ENCODE measurements around the gene CST2. TPM values are rescaled to one million over a fixed set of nuclear protein-coding genes. Genes with fewer than 3 reads are reported as not detected.

CST2 gene
- polyA plus RNA-seq, 1 donor from 2014 or later, result not detected

DNA sequence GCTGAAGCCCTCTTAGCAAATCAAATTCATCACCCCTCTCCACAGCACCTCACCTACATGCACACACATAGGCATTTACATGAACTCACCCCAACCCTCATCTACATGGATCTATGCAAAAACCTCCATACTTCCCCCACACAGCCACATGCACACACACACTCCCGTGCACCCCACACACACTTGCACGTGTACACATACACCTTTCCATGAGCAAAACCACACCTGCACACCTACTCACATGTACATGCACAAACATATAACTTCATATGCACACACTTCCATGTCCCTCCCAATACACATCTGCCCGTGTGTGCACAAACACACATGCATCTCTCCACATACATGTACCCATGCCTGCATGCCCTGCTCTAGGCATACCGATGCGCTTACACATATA lies 29.7 kb upstream of the CST2 start:
- H2AFZ ChIP-seq (ENCODE audit: low read depth, low read length), result no peak overlapping the region
- H4K20me1 ChIP-seq (ENCODE audit: insufficient read depth), result no peaks in the 10 kb centered on the region

GRCh38 chr20:23841693-23842092 lies 15.2 kb upstream of the CST2 start:
- Histone ChIP-seq H3K9me2 (ENCODE audit: insufficient read depth, low read length) (no peaks in the 10 kb centered on the region), H3K9ac (ENCODE audit: low read length) (no peak overlapping the region), H4K20me1 (ENCODE audit: insufficient read depth) (no peaks in the 10 kb centered on the region), H3K9me3 (ENCODE audit: low read length) (no peaks in the 10 kb centered on the region), H2AFZ (ENCODE audit: low read depth, low read length) (no peak overlapping the region), H3K4me2 (ENCODE audit: low read length) (no peak overlapping the region), H3K27me3 (ENCODE audit: insufficient read depth, low read depth, low read length) (no peaks in the 10 kb centered on the region), H3K27ac (ENCODE audit: low read length) (no peak overlapping the region), H3K4me3 (ENCODE audit: low read length) (no peak overlapping the region), H3F3A (ENCODE audit: insufficient read depth, low read length, poor library complexity, severe bottlenecking) (no peaks in the 10 kb centered on the region), H3K79me2 (replicated peaks; ENCODE audit: insufficient read depth, low read length) (no peaks in the 10 kb centered on the region), H3K36me3 (ENCODE audit: insufficient read depth, low read length) (no peaks in the 10 kb centered on the region)
- TF ChIP-seq EZH2 (IDR thresholded peaks at IDR 0.05; ENCODE audit: borderline replicate concordance, insufficient read depth, low read length, poor library complexity, severe bottlenecking) (no peak), SMC3 (conservative IDR thresholded peaks at IDR 0.05; ENCODE audit: poor library complexity) (no peak), EP300 (conservative IDR thresholded peaks at IDR 0.05; ENCODE audit: poor library complexity, severe bottlenecking) (no peak), TAF1 (IDR thresholded peaks at IDR 0.05; ENCODE audit: low read depth) (no peak), POLR2AphosphoS5 (IDR thresholded peaks at IDR 0.05) (no peak), RAD21 (conservative IDR thresholded peaks at IDR 0.05) (no peak), MXI1 (conservative IDR thresholded peaks at IDR 0.05; ENCODE audit: poor library complexity, severe bottlenecking) (no peak)
- TF ChIP-seq, protein P1, sequence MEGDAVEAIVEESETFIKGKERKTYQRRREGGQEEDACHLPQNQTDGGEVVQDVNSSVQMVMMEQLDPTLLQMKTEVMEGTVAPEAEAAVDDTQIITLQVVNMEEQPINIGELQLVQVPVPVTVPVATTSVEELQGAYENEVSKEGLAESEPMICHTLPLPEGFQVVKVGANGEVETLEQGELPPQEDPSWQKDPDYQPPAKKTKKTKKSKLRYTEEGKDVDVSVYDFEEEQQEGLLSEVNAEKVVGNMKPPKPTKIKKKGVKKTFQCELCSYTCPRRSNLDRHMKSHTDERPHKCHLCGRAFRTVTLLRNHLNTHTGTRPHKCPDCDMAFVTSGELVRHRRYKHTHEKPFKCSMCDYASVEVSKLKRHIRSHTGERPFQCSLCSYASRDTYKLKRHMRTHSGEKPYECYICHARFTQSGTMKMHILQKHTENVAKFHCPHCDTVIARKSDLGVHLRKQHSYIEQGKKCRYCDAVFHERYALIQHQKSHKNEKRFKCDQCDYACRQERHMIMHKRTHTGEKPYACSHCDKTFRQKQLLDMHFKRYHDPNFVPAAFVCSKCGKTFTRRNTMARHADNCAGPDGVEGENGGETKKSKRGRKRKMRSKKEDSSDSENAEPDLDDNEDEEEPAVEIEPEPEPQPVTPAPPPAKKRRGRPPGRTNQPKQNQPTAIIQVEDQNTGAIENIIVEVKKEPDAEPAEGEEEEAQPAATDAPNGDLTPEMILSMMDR (IDR thresholded peaks at IDR 0.05; ENCODE audit: poor library complexity, severe bottlenecking), result no peak
- TF ChIP-seq, protein P2, sequence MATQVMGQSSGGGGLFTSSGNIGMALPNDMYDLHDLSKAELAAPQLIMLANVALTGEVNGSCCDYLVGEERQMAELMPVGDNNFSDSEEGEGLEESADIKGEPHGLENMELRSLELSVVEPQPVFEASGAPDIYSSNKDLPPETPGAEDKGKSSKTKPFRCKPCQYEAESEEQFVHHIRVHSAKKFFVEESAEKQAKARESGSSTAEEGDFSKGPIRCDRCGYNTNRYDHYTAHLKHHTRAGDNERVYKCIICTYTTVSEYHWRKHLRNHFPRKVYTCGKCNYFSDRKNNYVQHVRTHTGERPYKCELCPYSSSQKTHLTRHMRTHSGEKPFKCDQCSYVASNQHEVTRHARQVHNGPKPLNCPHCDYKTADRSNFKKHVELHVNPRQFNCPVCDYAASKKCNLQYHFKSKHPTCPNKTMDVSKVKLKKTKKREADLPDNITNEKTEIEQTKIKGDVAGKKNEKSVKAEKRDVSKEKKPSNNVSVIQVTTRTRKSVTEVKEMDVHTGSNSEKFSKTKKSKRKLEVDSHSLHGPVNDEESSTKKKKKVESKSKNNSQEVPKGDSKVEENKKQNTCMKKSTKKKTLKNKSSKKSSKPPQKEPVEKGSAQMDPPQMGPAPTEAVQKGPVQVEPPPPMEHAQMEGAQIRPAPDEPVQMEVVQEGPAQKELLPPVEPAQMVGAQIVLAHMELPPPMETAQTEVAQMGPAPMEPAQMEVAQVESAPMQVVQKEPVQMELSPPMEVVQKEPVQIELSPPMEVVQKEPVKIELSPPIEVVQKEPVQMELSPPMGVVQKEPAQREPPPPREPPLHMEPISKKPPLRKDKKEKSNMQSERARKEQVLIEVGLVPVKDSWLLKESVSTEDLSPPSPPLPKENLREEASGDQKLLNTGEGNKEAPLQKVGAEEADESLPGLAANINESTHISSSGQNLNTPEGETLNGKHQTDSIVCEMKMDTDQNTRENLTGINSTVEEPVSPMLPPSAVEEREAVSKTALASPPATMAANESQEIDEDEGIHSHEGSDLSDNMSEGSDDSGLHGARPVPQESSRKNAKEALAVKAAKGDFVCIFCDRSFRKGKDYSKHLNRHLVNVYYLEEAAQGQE (IDR thresholded peaks at IDR 0.05; ENCODE audit: borderline replicate concordance), result no peak

More for the DNA sequence above, 29.7 kb upstream of the CST2 start:
- no peaks in the 10 kb centered on the region for H3K9me2 ChIP-seq (ENCODE audit: insufficient read depth, low read length)
- H3K27ac ChIP-seq (ENCODE audit: low read length), result no peak overlapping the region
- H3K36me3 ChIP-seq (ENCODE audit: insufficient read depth, low read length), result no peaks in the 10 kb centered on the region
- H3K27me3 ChIP-seq (ENCODE audit: insufficient read depth, low read depth, low read length), result no peaks in the 10 kb centered on the region
- no peaks in the 10 kb centered on the region for H3K79me2 ChIP-seq (replicated peaks; ENCODE audit: insufficient read depth, low read length)
- H3K4me2 ChIP-seq (ENCODE audit: low read length), result no peak overlapping the region
- TF ChIP-seq, protein P1 (IDR thresholded peaks at IDR 0.05; ENCODE audit: poor library complexity, severe bottlenecking), result no peak
- TF ChIP-seq, protein P2 (IDR thresholded peaks at IDR 0.05; ENCODE audit: borderline replicate concordance), result no peak
- TF ChIP-seq POLR2AphosphoS5 (IDR thresholded peaks at IDR 0.05), result no peak
- H3K9me3 ChIP-seq (ENCODE audit: low read length), result no peaks in the 10 kb centered on the region
- no peak overlapping the region for H3K9ac ChIP-seq (ENCODE audit: low read length)
- no peaks in the 10 kb centered on the region for H3F3A ChIP-seq (ENCODE audit: insufficient read depth, low read length, poor library complexity, severe bottlenecking)
- no peak overlapping the region for H3K4me3 ChIP-seq (ENCODE audit: low read length)

Data from neural cell (in vitro differentiated cells).